Activated CD4-positive, alpha-beta T cell treated with anti-CD3 and anti-CD28 coated beads, Interleukin-10, Interleukin-2, amounts not matched to agents 100 ng/mL and 50 ng/mL, durations not matched to agents 16 hours and 8 hours (primary cell): Measurements from ENCODE around the gene S1PR2.
"Not testable (repeated sequence)": the region's sequence is repeated elsewhere in the genome, so short reads cannot be mapped to it uniquely, and the experiment has no call there.

Experiments
- DNase-seq: peaks from one replicate; pipeline ENCODE4 v3.0.0-alpha.2; 2020

The S1PR2 gene

DNA sequence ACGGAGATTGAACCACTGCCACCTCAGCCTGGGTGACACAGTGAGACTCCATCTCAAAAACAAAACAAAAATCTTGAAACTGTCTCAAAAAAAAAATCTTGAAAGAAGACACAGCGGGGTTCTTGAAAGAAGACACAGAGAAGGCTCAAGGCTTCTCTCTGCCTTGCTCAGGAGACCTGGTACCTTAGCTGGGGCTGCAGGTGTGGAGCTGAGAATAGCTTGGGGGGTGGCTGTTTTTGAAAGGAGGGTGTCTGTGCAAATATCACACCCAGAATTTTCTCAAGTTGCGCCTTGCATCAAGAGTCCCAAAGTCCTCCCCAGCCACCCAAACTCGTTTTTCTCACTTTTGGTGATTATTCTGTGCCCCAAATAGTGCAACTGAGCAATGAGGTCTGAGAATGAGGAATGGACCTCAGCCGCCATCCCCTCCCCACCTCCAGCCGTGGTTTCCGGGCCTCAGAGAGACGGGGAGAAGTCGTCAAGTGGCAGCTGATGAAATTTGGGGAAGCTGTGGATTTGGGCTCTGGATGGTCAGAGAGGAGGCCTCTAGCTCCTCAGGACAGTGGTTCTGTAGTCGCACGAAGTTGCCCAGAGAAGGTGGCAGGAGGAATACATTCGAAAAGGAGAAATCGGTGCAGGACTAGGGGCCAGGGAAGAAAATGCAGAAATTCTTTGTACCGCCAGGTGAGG lies 8.8 kb downstream of the S1PR2 start:
- no peak for DNase-seq

DNA sequence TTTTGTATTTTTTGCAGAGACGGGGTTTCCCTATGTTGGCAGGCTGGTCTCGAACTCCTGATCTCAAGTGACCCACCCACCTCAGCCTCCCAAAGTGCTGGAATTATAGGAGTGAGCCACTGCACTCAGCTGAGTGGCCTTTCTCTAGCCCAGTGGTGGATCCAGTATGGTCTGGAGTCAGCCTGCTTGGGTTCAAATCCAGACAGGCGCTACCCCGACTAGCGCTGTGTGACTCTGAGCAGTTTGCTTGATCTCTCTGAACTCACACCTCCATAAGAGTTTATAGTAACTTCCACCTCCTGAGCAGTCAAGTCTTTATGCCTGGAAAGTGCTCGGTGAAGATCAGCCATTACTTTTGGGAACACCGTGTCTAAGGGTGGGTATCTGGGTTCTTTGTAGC lies 10.4 kb downstream of the S1PR2 start:
- no peak for DNase-seq

DNA sequence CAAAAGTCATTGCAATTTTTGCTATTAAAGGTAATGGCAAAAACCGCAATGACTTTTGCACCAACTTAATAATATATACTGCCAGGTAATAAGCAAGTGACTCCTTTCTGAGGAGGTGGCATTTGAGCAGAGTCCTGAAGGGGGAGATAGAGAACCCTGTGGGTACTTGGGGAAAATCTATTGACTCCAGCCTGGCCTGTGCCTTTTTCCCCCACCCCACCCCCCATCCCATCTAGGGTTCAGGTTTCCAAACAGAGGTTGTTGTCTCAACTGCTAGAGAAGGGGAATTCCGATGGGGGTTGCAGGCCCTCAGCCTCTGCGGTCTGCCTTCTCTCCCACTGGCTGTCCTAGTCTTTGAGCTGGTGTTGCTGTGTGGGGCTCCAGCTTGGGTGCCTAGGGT lies 11.5 kb downstream of the S1PR2 start:
- peak; percentile 57 for DNase-seq

DNA sequence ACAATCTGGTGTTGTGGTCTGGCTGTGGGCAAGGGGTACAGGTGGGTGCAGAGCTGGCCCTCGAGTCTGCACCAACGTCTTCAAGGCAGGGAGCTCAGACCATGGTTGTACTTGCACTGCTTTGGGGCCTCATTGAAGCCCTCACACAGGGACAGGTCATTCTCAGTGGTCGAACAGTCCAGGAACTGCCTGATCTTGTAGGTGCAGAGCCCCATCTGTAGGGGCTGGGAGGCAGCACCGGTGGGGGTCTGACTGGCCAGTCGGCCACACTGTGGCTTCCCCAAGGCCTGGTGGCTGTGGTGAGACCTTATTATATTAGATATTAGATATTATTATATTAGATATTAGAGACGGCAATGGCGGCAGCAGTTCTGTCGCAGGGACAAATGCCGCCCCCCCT lies 14.0 kb downstream of the S1PR2 start:
- DNase-seq, result no peak

DNA sequence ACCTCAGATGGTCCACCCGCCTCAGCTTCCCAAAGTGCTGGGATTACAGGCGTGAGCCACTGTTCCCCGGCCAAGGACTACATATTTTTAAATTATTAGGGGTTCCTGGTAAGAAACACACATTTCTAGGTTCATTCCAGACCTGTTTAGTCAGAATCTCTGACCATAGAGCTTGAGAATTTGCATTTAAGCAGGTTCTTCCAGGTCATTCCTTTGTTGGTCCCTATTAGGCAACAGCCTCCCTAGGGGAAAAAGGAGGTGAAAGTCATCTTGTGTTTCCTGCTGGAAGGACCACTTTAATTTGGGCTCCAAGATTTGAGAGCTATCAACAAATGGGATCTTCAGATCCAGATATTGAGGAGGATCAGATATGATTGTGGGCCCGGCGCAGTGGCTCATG lies 16.3 kb downstream of the S1PR2 start:
- no peak for DNase-seq

DNA sequence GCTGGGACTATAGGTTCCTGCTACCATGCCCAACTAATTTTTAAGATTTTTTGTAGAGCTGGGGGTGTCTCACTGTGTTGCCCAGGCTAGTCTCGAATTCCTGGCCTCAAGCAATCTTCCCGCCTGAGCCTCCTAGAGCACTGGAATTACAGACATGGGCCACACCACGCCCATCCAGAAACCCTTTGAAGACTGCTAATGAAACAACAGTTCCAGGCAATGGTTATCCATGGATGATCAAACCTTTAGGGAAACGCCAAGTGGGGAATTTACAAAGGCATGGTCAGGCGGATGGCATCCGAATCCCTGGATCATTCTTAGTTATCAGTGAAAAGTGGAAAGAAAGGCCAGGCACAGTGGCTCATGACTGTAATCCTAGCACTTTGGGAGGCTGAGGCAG lies 19.4 kb downstream of the S1PR2 start:
- DNase-seq, result no peak

DNA sequence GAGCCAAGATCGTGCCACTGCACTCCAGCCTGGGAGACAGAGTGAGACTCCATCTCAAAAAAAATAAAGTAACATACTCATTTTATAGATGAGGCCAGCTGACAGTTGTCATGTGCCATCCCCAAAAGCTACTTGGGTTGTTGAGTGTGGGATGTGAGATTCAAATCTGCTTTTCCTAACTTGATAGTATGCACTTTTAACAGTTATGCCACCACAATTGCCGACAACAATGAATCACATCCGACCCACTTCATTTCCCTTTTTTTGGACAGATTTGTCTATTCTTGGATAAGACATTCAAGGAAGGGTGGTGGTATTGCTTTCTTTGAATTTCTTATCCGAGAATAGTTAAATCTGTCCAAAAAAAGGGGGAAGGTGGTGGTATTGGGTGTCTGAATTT lies 20.1 kb downstream of the S1PR2 start:
- no peak for DNase-seq

DNA sequence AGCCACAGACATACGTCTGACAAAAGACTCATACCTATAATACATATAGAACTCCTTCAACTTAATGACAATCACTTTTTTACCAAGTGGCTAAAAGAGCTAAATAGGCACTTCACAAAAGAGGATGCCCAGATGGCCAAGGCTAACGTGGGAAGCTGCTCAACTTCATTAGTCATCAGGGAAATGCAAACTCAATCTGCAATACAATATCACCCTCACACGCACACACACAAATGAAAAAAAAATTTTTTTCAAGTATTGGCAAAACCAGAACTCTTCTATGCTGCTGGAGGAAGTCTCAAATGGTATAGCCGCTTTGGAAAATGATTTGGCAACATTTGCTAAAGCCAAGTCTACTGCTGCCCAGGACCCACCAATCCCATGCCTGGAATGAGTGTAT lies 21.8 kb downstream of the S1PR2 start:
- no peak for DNase-seq

DNA sequence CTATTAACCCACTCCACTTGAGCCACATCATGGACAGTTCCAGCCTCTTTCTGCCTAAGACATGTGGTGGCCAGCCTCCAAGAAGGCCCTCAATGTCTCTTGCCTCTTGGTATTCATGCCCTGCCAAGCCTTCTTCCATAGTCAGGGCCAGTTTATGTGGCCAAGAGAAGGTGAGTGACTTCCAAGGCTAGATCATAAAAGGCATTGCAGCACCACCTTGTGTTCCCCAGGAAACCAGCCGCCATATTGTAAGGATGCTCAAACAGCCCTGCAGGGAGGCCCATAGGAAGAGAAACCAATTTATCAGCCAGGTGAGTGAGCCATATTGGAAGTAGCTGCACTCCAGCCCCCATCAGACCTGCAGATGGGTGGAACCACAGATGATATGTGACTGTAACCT lies 24.1 kb downstream of the S1PR2 start:
- DNase-seq, result no peak

DNA sequence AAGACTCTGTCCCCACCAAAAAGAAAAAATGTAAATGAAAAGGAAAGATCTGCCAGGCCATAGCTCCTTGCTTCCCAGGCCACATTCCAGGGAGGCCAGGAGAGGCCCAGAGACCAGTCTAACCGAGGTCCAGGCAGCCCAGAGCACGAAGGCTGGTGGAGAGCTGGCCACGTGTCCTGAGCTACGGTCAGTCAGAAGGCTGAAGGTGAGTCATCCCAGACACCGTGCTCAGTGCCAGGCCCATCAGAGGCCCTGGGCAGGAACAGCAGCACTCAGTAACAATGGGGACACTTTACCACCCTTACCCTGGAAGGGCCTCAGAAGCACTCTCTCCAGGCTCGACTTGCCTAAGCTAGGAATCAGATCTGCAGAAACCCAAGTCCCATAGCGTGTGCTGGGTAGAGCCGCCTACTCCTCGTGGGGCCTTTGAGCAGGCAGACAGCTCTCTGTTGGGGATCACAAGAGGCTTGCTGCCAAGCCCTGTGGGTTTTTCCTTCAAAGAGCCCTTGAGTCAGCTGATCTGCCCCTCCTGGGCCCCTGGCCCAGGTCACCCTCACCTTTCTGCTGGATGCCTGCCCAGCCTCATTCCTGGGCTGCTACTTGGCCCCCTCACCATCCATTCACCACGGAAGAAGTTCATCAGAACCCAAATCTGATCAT lies 24.8 kb downstream of the S1PR2 start:
- no peak for DNase-seq

DNA sequence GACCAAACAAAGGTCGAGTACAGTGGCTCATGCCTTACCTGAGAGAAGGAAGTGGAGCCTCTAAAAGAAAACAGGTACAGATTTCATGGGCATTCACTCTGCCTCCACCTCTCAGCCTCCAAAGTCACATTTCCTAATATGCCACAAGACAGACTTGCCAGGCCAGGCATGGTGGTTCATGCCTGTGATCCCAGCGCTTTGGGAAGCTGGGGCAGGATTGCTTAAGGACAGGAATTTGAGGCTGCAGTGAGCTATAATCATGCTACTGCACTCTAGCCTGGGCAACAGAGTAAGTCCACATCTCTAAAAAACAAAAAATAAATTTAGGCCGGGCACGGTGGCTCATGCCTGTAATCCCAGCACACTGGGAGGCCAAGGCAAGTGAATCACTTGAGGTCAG lies 25.5 kb downstream of the S1PR2 start:
- DNase-seq, result no peak

DNA sequence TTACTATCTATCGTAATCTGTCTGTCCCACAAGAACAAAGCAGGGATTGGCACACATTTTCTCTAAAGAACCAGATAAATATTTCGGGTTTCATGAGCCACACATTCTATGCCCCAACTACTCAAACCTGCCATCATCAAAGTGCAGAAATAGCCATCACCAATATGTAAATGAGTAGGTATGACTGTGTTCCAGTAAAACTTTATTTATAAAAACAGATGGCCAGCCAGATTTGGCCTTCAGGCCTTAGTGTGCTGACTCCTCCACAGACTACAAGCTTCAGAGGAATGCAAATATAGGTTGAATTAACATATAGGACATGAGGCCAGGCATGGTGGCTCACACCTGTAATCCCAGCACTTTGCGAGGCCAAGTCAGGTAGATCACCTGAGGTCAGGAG lies 27.4 kb downstream of the S1PR2 start:
- no peak for DNase-seq

DNA sequence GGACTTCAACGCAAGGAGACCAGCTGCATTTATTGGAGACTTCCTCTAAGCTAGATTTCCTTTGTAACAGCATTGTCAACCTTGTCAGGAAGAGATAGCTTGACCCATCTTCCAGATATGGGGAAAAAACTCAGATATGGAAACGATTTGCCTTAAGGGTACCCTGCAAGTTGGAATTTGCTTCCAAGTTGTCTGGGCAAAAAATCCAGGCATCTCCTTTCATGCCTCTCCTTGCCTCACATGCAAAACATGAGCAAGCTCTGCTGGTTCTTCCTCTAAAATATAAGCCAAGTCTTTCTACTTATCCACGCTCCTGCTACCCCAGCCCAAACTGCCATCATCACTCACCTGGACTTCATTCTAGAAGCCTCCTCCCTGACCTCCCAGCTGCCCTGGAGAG lies 30.0 kb downstream of the S1PR2 start:
- DNase-seq, result no peak

DNA sequence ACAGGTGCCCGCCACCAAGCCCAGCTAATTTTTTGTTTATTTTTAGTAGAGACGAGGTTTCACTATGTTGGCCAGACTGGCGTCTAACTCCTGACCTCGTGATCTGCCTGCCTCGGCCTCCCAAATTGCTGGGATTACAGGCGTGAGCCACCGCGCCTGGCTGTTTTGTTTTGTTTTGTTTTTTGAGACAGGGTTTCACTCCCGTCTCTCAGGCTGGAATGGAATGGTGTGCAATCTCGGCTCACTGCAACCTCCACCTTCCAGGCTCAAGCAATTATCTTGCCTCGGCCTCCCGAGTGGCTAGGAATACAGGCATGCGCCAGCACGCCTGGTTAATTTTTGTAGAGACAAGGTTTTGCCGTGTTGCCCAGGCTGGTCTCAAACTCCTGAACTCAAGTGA lies 31.0 kb downstream of the S1PR2 start:
- not testable (repeated sequence) for DNase-seq

DNA sequence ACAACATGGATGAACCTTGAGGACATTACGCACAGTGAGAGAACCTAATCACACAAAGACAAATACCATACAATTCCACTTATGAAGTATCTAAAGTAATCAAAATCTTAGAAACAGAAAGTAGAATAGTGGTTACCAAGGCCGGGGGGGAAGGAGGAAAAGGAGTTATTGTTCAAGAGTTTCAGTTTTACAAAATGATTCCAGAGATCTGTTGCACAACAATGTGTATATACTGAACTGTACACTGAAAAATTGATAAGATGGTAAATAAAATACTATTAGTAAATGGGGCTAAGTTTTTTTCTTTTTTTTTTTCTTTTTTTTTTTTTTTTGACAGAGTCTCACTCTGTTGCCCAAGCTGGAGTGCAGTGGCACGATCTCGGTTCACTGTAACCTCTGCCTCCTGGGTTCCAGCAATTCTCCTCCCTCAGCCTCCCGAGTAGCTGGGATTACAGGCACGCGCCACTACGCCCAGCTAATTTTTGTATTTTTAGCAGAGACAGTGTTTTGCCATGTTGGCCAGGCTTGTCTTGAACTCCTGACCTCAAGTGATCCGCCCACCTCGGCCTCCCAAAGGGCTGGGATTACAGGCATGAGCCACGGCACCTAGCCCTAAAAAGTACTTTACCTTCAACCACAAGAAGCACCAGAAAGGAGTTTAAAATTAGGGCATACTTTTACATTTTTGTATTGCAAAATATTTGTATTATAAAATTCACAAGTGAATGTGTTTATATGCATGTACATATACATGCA lies 32.1 kb downstream of the S1PR2 start:
- DNase-seq, result peak; percentile 73

DNA sequence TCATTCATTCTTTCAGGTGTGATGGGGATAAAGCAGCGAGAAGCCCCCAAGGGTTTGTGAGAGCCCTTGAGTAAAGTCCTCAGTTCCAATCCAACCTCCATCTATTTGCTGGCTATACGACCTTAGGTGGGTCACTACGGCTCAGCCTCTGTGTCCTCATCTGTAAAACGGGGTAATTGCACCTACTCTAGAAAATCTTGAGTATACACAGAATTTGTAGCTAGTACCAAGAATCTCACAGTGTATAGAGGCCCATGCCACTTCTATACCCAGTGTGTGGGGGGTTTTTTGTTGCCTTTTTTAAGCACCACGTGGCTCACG lies 36.0 kb downstream of the S1PR2 start:
- DNase-seq, result no peak

DNA sequence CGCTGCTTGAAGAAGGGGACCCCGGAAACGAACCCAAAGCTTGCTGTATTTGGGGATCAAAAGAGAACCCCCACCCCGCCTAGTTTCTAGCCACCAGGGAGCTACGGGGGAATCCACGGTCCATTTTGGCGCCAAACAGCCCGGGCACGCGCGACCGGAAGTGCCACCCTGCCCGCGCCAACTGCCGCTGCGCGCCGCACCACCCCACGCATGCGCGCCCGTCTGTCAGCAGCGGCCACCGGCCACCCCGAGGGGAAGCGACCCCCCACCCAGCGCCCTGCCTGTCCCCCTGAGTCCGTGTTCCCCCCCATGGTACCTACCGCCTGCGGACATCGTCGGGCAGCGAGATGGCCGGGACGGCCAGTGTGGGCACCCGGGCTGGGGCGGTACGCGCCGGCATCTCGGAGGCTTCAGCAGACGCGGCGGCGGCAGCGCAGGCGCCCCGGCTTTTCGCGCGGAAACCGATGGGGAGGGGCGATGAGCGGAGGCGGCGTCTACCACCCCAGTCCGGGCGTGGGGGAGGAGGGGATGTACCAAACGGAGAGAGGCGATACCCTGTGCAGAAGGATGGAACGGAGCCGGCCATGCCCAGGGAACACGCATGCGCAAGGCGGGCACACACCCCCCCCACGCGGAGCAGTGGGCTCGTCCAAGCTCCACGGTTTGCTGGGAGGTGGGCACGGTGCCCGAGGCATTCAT lies 36.5 kb downstream of the S1PR2 start, which contains the start of gene DNMT1:
DNMT1 (minus strand) TSS at position 454 of the 699 bp plus-strand sequence; CDS start at position 400, 54 bp downstream.
- peak; percentile 99 for DNase-seq

DNA sequence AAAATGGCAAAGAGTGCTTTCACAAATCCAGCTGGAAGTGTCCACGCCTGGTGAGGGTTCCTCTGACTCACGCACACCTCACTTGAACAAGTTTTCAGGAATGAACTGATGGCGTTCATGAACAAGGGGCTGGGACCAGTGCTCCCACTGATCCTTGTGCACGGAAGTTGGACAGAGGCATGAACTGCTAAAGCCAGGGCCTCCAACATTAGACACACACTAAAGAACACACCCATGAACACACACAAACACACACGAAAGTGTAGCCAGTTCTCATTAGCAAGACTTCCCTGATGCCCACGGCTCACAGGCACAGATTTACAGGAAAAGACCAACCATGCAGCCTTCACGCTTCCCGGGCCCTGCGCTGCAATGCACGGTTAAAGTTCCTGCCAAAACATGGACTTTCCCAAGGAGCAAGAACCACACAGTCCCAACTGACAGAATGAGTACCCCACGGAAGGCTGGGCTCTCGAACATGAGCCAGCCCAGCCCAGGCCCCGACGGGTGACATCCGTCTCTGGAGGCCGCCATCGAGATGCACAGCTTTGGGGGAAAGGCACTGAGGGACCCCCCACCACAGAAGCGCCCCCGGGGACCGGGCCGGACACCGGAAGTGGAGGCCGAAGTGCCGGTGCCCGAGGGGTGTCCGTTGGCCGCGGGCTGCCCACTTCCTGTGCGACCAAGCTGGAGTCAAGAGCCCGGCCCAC lies 37.2 kb downstream of the S1PR2 start:
- peak; percentile 20 for DNase-seq

DNA sequence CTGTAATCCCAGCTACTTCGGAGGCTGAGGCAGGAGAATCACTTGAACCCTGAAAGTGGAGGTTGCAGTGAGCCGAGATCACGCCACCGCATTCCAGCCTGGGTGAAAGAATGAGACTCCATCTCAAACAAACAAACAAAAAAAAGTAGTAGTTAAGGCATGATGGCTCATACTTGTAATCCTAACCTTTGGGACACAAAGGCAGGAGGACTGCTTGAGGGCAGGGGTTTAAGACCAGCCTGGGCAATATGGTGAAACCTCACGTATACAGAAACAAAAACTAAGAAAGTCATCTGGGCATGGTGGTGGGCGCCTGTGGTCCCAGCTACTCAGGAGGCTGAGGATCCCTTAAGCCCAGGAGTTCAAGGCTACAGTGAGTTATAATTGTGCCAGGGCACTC lies 38.2 kb downstream of the S1PR2 start:
- no peak for DNase-seq

DNA sequence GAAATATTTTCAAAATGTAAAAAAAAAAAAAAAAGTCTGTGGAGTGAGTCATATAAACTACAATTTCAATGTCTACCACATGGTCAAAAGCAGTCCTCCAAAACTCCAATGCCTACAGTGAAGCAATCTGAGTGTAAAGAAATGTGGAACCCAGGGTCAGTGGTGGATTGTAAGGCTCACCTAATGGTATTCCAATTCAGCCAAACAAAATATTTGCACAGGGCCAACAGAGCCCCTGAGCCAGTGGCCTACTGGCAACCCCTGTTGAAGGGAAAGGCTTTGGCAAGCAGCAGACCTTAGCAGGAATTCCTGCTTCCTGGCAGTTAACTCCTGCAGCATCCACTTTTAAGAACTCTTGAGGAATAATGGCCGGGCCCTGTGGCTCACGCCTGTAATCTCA lies 39.8 kb downstream of the S1PR2 start:
- DNase-seq, result no peak

DNA sequence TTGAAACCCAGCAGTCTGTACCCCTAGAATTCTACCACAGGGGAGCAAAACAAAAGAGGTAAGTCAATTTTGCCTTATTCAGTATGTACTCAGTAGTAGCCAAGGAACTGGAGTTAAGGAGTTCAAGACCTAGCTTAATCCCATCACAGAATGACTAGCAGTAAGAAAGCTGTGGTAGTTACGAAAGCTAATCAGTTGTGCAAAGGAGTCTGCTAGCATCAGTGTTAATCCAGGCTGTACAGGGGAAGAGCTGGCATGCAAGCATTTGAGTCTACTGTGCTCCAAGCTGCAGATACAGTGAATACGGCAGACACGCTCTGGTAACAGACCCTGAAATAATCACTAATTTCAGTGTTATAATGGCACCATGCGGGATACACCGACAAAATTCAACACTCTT lies 41.1 kb downstream of the S1PR2 start:
- DNase-seq, result no peak

DNA sequence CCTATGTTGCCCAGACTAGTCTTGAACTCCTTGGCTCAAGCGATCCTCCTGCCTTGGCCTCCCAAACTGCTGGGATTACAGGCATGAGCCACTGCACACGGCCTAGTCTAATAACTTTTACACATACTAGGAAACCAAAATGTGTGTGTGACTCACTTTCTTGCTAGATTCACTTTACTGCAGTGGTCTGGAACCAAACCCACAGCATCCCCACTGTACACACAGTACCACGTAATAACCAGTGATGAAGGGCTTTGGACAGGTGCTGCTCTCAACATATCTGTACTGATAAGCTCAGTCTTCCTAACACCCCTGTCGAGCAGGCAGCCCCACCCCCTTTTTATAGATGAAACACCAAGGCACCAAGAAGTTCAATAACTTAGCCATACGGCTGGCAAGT lies 41.5 kb downstream of the S1PR2 start:
- peak; percentile 73 for DNase-seq

DNA sequence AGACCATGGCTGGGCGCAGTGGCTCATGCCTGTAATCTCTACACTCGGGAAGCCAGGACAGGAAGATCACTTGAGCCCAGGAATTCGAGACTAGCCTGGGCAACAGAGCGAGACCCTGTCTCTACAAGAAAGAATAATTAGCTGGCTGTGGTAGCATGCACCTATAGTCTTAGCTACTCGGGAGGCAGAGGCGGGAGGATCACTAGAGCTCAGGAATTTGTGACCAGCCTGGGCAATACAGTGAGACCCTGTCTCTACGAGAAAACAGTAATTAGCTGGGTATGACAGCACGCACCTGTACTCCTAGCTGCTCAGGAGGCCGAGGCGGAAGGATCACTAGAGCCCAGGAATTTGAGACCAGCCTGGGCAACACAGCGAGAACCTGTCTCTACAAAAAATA lies 43.8 kb downstream of the S1PR2 start:
- no peak for DNase-seq
